Spleen (tissue), 7 donors: ENCODE data around the gene HOXC10.

ENCODE experiments used
- CTCF ChIP-seq, 11 experiments: fragments of 200-600 bp in 7 of 11; fragments of 450-650 bp in 4 of 11; sonication (generic) in 4 of 11; IDR thresholded peaks in 8 of 11; conservative IDR thresholded peaks in 3 of 11; 1 replicate in 7 of 11; 2 replicates in 4 of 11; pipeline versions ENCODE4 v1.4.0 to v1.8.0; 2016 to 2021; ENCODE audit warnings: antibody characterized with exemption in 11 of 11, inconsistent platforms in 4 of 11, mild to moderate bottlenecking in 1 of 11
- POLR2AphosphoS5 ChIP-seq, 3 donors: sonication (generic); formaldehyde crosslinking; IDR thresholded peaks; one replicate each; pipeline ENCODE4 v1.5.1; 2017; ENCODE audit warnings: antibody characterized with exemption in 3 of 3
- donor health status: DM: no; HTN: no; CAD: no; lungs with moderate emphysema.
- donor health status: DM: no; HTN: no; CAD: no.
- donor health status: DM: no; HTN: no; CAD: no.

- TF ChIP-seq POLR2AphosphoS5 (IDR thresholded peaks at IDR 0.05) (no peak), CTCF (IDR thresholded peaks at IDR 0.05 in 8 of 11, conservative IDR thresholded peaks at IDR 0.05 in 3 of 11) (no peak)
Observed at GRCh38 chr12:54022960-54023884, 38.3 kb downstream of the HOXC10 start.
